ENCODE measurements around the gene HIGD2B. TPM values are rescaled to one million over a fixed set of nuclear protein-coding genes. Genes with fewer than 3 reads are reported as not detected.
"Not testable (repeated sequence)": the region's sequence is repeated elsewhere in the genome, so short reads cannot be mapped to it uniquely, and the experiment has no call there.

The HIGD2B gene
- polyA plus RNA-seq, 2 of the 4 experiments (the other 2 are of a cell fraction), result not detected

GRCh38 chr15:72725446-72725845 lies 39.5 kb upstream of the HIGD2B start (continued):
- no peak for TF ChIP-seq BCL3 (IDR thresholded peaks at IDR 0.05)
- no peak for TF ChIP-seq TP53 (CRISPR knock-in tag; IDR thresholded peaks at IDR 0.05)
- TF ChIP-seq JUNB (IDR thresholded peaks at IDR 0.05), result no peak
- no peak for TF ChIP-seq NR3C1 (IDR thresholded peaks at IDR 0.05)
- no peak for TF ChIP-seq ELK1 (IDR thresholded peaks at IDR 0.05; ENCODE audit: low read depth, low read length)
- TF ChIP-seq SMC3 (IDR thresholded peaks at IDR 0.05), result no peak
- TF ChIP-seq PHF8 (IDR thresholded peaks at IDR 0.05; ENCODE audit: borderline replicate concordance, low read depth), result no peak
- no peak for TF ChIP-seq EP300 (IDR thresholded peaks at IDR 0.05)
- TF ChIP-seq FOXS1 (CRISPR knock-in tag; IDR thresholded peaks at IDR 0.05), result no peak
- no peak for TF ChIP-seq MAZ (IDR thresholded peaks at IDR 0.05; ENCODE audit: borderline replicate concordance, low read depth, low read length)

- Histone ChIP-seq H3K9me3 (no peaks in the 10 kb centered on the region), H3K27ac (no peak overlapping the region), H3K4me2 (no peak overlapping the region), H3K4me3 (no peak overlapping the region), H3K4me1 (no peaks in the 10 kb centered on the region)
- TF ChIP-seq EHMT2 (IDR thresholded peaks at IDR 0.05; ENCODE audit: low read depth) (no peak), GATA3 (IDR thresholded peaks at IDR 0.05; ENCODE audit: borderline replicate concordance) (no peak), RAD21 (conservative IDR thresholded peaks at IDR 0.05 in 1 of 2, IDR thresholded peaks at IDR 0.05 in 1 of 2) (no peak), TP53 (CRISPR knock-in tag; IDR thresholded peaks at IDR 0.05) (no peak), FOSL2 (IDR thresholded peaks at IDR 0.05) (no peak), FOSL2 (CRISPR knock-in tag; IDR thresholded peaks at IDR 0.05) (peak; percentile 64; the same call in 1 of the 2 replicates), HEYL (CRISPR knock-in tag; IDR thresholded peaks at IDR 0.05) (no peak)
- DNase-seq (ENCODE audit: low read depth in 1 of 2, low spot score in 1 of 2) (no peak), ATAC-seq (no peak), FAIRE-seq (no peak)
- CTCF ChIA-PET, result interaction anchor here (1.5 to 3.6 kb wide), 4 partner anchors 10 to 550 kb away, joined by 5 to 71 read pairs (median 10); no protein-coding TSS in a partner anchor
- POLR2A ChIA-PET, result no interaction called here
- WGBS (ENCODE audit: missing lambda C conversion rate), result 52% methylated on average over 1 of the region's 1 CpG
Observed at GRCh38 chr15:72724028-72724427, 38.0 kb upstream of the HIGD2B start.

- Histone ChIP-seq H3K27ac (no peak overlapping the region), H3K4me2 (no peak overlapping the region), H3K4me3 (no peak overlapping the region), H3K9me3 (no peaks in the 10 kb centered on the region), H3K4me1 (no peaks in the 10 kb centered on the region)
- DNase-seq (ENCODE audit: low read depth in 1 of 2, low spot score in 1 of 2) (peak; percentile 57 to 80), ATAC-seq (peak; percentile 84 to 90; a peak in 5 of 6 replicates), FAIRE-seq (no peak)
- ChIA-PET POLR2A (no interaction called here), CTCF (interaction anchor here (0.6 to 3.6 kb wide), 44 partner anchors 9 to 912 kb away, joined by 3 to 71 read pairs (median 5); partner anchors contain the start of genes ADPGK, BBS4 and HIGD2B)
- no peak for TF ChIP-seq NPAS2 (CRISPR knock-in tag; IDR thresholded peaks at IDR 0.05; ENCODE audit: borderline replicate concordance)
- TF ChIP-seq NR3C1 (IDR thresholded peaks at IDR 0.05), result no peak
- peak; percentile 73 to 74 for TF ChIP-seq RAD21 (conservative IDR thresholded peaks at IDR 0.05 in 1 of 2, IDR thresholded peaks at IDR 0.05 in 1 of 2)
- no peak for TF ChIP-seq ESRRA (IDR thresholded peaks at IDR 0.05; ENCODE audit: borderline replicate concordance, low read length)
- peak; percentile 69 for TF ChIP-seq SMC3 (IDR thresholded peaks at IDR 0.05)
- no peak for TF ChIP-seq ATOH8 (CRISPR knock-in tag; IDR thresholded peaks at IDR 0.05; ENCODE audit: low read depth)
- TF ChIP-seq, protein P1, sequence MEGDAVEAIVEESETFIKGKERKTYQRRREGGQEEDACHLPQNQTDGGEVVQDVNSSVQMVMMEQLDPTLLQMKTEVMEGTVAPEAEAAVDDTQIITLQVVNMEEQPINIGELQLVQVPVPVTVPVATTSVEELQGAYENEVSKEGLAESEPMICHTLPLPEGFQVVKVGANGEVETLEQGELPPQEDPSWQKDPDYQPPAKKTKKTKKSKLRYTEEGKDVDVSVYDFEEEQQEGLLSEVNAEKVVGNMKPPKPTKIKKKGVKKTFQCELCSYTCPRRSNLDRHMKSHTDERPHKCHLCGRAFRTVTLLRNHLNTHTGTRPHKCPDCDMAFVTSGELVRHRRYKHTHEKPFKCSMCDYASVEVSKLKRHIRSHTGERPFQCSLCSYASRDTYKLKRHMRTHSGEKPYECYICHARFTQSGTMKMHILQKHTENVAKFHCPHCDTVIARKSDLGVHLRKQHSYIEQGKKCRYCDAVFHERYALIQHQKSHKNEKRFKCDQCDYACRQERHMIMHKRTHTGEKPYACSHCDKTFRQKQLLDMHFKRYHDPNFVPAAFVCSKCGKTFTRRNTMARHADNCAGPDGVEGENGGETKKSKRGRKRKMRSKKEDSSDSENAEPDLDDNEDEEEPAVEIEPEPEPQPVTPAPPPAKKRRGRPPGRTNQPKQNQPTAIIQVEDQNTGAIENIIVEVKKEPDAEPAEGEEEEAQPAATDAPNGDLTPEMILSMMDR (IDR thresholded peaks at IDR 0.05), result peak; percentile 94
- WGBS (ENCODE audit: missing lambda C conversion rate), result 24% methylated on average over 3 of the region's 3 CpGs
Observed at GRCh38 chr15:72722071-72722696, 36.2 kb upstream of the HIGD2B start.

DNA sequence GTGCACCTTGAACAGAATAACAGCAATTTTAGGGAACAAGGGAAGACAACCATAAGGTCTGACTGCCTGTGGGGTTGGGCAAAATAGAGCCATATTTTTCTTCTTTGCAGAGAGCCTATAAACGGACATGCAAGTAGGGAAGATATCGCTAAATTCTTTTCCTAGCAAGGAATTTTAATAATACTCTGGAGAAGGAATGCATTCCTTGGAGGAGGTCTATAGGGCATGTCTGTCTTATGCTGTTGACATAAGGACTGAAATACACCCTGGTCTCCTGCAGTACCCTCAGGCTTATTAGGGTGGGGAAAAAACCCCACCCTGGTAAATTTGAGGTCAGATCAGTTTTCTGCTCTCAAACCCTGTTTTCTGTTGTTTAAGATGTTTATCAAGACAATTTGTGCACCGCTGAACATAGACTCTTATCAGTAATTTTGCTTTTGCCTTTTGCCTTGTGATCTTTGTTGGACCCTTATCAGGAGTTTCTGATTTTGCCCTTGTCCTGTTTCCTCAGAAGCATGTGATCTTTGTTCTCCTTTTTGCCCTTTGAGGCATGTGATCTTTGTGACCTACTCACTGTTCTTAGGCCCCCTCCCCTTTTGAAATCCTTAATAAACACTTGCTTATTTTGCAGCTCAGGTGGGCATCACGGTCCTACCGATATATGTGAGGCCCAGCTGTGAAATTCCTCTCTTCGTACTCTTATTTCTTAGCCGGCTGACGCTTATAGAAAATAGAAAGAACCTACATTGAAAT lies 22.7 kb upstream of the HIGD2B start:
- DNase-seq (ENCODE audit: low read depth in 1 of 2, low spot score in 1 of 2); H3K27ac ChIP-seq; H3K4me2 ChIP-seq; ATAC-seq; H3K9me3 ChIP-seq; H3K4me1 ChIP-seq; POLR2A ChIA-PET; FAIRE-seq; H3K4me3 ChIP-seq: not testable (repeated sequence)
- 90% methylated on average over 8 of the region's 8 CpGs for WGBS (ENCODE audit: missing lambda C conversion rate)
- CTCF ChIA-PET, result interaction anchor here (1.2 to 3.1 kb wide), 3 partner anchors 13 to 32 kb away, joined by 5 to 14 read pairs (median 8); partner anchors contain the start of genes BBS4 and HIGD2B

Data from A549 (cell line).